SK-N-MC (cell line): ENCODE measurements around the gene ATXN3.

ENCODE experiments used
- EZH2 ChIP-seq: fragments of 200-600 bp; sonication (generic); IDR thresholded peaks from one replicate; pipeline ENCODE4 v1.6.1; 2017; ENCODE audit warnings: antibody characterized with exemption
- FOXP2 ChIP-seq: optimal IDR thresholded peaks from 2 replicates; pipeline ENCODE3; 2011; ENCODE audit warnings: mild to moderate bottlenecking, moderate library complexity; ENCODE audit not compliant: insufficient read depth; ENCODE audit errors: extremely low read length, control extremely low read depth
- POLR2AphosphoS5 ChIP-seq: IDR thresholded peaks from 2 replicates; pipeline ENCODE4 v1.6.1; 2012; ENCODE audit warnings: mild to moderate bottlenecking, low read depth, low read length, borderline replicate concordance

GRCh38 chr14:92009604-92010003, 96.8 kb downstream of the ATXN3 start:
- TF ChIP-seq FOXP2 (no peak), EZH2 (no peak), POLR2AphosphoS5 (no peak)
